Glomerular visceral epithelial cell (primary cell): ENCODE data around the gene UBXN6.

ENCODE experiments used
- DNase-seq: peaks from one replicate; pipeline ENCODE4 v3.0.0-alpha.2; 2016; ENCODE audit errors: extremely low spot score

Gene UBXN6

GRCh38 chr19:4457654-4458395 is at the start of gene UBXN6:
Gene UBXN6 (minus strand): TSS chr19:4457794. CDS start chr19:4457697, 97 bp downstream.
- DNase-seq, result peak; percentile 98

DNA sequence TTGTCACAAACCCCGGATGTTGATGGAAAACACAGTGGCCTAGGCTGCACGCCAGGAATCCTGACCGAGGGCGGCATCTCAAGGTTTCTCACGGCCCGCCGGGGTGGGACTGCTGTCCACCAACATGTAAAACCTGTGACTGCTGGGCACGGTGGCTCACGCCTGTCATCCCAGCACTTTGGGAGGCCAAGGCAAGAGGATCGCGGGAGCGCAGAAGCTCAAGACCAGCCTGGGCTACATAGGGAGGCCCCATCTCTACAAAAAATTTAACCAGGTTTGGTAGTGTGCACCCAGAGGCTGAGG is 49.5 kb upstream of the UBXN6 start:
- no peak for DNase-seq

GRCh38 chr19:4506449-4507149 is 49.0 kb upstream of the UBXN6 start:
- DNase-seq, result peak; percentile 58

GRCh38 chr19:4505570-4506448 is 48.2 kb upstream of the UBXN6 start:
- no peak for DNase-seq

DNA sequence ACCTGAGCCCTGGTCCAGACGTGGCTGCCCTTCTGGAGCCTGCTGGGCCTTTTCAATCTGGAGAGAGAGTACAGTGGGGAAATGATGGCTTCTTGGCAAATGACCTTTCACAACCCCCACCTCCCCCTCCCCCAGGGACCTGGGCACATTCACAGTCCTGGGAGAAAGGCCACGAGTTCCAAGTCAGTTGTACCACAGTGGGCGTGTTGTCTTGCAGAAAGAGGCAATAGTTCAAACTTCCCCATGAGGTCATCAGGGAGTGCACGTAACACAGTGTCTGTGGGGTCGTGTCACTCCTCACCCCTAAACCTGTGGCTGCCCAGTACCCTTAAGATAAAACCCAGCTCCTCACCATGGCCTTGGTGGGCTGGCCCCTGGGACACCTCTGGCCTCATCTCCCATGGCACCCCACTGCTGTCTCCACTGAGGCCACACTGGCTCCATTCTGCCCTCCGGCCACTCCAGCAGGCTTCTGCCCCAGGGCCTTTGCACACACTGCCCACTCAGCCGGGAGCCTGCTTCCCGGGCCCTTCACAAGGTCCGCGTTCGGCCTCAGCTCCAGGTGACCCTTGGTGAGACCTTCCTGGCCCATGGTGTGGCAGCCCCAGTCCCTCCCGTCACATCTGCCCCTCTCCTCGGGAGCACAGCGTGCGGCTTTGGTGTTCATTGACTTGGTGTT is 47.4 kb upstream of the UBXN6 start:
- DNase-seq, result no peak

- DNase-seq, result no peak
These were observed 46.7 kb upstream of the UBXN6 start for GRCh38 chr19:4504297-4504701.

DNA sequence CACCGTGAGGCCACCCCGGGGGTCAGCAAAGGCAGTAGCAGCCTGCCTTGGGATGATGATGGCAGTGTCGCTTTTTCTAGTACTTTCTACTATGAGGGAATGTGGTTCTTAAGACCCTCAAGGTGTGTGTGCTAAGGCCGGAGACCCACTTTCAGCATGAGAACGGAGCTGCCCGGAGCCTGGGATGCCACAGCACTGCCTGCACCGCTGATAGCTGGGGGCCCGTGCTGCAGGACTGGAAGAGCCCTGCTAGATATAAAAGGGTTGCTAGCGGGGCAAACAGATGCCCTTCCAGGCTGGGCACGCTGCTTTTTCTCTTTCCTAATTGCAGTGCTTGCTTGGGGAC is 46.2 kb upstream of the UBXN6 start:
- no peak for DNase-seq

DNA sequence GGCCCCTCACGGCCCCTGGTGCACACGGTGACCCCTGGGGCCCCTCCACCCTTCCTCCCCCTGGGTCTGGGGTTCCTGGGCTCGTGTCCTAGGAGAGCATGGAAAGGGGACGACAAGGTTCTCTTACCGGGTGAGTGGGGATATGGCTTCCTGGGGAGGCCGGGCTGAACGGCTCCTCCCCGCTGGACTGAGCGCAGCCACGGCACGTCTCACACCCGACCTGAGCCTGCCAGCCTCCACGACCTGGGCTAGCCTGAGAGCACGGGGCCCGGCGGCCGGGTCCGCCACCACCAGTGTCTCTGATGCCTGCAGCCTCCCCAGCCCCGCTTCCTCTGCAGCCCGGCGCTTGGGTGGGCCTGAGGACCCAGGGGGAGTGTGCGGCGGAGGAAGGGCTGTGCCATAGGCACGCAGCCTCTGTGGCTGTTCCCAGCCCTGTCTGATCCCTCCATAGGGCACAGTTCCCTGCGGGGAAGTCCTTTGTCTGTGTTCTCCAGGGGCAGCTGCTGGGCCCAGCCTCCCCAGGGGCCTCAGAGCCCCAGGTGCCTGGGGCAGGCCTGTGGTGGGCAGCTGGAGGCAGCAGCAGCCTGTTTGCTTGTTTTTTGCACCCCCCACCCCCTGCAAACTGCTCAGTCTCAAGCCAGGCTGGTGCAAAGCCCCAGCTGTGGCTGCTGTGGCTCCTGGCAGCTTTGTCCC is 45.7 kb upstream of the UBXN6 start:
- DNase-seq, result no peak

DNA sequence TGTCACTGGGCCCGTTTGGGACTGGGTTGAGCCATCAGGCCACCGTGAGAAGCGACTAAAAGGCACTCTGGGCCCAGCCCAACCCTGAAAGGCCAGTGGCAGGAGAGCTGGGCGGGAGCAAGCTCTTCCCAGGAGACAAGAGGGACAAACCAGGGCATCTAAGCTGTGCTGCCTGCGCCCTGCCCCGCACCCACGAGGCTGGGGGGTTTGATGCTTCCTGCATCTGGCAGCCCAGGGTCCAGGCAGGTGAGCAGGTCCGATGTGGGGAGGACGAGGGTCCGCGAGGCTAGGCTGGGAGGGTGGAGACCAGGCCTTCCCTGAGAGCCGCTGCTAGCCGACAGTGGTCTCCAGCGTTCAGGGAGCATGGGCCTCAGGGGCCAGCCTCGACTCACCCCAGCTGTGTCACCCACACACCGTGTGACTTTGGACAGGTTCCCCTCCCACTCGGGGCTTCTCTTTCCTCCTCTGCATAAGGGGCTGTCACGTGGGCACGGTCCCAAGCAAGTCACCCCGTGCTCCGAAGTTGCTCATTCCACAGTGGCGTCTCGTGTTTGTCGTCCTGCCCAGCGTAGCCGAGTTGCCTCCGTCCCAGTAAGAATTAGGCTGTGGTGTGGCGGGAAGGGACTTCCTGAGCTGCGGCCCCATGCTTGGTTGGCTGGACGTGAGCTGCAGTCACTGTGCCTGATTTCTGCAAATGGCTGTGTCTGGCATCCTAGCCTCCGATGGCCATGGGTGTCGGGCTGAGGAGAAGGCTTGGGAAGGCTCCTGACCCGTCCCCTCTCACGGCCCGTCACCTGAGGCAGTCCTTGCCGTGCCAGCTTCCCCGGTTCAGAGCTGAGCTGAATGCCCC is 44.9 kb upstream of the UBXN6 start:
- no peak for DNase-seq

GRCh38 chr19:4501691-4502090 is 44.1 kb upstream of the UBXN6 start:
- no peak for DNase-seq

DNA sequence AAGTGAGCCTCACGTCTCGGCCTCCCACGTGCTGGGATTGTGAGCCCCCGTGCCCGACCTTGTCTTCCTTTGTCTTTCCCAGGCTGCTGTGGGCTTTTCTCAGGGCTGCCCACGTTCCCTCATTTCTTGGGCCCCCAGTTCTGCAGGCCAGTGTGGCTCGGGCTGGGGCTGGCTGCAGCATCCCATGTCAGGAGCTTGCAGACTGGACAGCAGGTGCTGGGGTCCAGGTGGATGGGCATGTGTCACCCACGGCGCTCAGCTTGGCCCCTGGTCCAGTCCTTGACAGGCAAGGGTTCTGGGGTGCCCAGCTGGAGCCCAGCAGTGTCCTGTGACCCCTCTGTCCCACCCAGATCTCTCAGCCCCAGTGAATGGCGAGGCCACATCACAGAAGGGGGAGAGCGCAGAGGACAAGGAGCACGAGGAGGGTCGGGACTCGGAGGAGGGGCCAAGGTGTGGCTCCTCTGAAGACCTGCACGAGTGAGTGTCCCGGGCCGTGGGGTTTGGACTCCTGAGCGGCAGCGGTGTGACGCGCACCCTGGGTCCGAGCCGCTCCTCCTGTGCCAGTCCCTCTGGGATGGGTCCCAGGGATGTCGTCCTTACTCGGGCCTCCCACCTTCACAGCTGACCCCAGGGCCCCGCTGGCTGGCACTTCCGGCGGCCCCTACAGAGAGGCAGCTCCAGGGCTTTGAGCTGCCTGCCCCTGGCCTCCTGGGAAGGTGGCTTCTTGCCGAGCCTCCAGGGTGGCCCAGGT is 43.4 kb upstream of the UBXN6 start:
- no peak for DNase-seq

DNA sequence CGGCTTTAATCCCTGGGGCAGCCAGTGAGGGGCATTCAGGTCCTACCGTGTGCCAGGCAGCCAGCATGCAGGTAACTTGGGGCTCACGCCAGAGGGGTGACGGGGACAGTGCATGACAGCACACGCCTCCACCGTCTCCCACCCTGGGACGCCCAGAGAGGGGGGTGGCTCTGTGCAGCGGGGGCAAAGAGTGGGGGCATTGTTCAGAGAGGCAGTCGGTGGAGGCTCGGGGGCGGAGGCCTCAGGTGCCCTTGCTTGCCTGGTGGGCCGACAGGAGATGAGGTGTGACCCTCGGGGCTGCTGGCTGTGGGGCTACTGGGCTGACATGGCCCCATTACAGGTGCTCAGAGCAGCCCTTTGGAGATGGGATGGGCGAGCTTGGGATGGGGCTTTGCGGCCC is 42.3 kb upstream of the UBXN6 start:
- no peak for DNase-seq

DNA sequence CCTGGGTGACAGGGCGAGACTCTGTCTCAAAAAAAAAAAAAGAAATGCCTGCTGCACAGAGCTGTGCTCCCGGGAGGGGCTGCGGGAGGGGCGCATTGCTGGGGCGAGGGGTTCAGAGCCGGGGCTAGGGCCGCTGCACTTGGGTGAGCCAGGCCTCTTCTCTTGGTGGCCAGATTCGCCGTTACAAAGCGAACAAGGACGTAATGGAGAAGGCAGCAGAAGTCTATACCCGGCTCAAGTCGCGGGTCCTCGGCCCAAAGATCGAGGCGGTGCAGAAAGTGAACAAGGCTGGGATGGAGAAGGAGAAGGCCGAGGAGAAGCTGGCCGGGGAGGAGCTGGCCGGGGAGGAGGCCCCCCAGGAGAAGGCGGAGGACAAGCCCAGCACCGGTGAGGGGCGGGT is 41.7 kb upstream of the UBXN6 start:
- DNase-seq, result no peak

DNA sequence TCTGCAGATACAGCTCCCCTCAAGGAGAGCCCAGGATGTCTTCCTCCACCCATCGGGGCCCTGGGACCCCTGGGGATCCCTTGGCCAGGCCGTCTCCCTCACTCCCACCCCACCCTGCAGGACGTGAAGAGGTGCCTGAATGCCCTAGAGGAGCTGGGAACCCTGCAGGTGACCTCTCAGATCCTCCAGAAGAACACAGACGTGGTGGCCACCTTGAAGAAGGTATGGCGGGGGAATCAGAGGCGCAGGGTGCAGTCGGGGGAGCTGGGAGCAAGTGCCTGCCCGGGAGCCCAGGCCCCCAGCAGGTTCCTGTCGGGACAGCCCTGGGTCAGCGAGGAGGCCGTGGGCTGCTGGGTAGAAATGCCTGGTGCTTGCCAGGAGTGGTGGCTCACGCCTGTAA is 41.1 kb upstream of the UBXN6 start:
- no peak for DNase-seq

- DNase-seq, result no peak
These were observed 40.3 kb upstream of the UBXN6 start for GRCh38 chr19:4497770-4498389.

DNA sequence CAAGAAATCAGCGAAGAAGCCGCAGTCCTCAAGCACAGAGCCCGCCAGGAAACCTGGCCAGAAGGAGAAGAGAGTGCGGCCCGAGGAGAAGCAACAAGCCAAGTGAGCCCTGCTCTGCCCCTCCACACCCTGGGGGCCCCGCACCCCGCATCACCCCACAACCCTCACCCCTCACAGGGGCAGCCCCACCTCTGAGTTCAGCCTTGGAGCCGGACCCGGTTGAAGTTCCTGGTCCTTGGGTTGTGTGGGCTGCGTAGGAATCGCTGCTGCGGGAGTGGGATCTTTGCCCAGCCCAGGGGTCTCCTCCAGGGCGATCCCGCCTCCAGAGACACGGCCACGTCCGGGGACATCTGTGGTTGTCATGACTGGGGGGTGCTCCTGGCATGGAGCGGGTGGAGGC is 38.7 kb upstream of the UBXN6 start:
- DNase-seq, result no peak

GRCh38 chr19:4495471-4495870 is 37.9 kb upstream of the UBXN6 start:
- no peak for DNase-seq

DNA sequence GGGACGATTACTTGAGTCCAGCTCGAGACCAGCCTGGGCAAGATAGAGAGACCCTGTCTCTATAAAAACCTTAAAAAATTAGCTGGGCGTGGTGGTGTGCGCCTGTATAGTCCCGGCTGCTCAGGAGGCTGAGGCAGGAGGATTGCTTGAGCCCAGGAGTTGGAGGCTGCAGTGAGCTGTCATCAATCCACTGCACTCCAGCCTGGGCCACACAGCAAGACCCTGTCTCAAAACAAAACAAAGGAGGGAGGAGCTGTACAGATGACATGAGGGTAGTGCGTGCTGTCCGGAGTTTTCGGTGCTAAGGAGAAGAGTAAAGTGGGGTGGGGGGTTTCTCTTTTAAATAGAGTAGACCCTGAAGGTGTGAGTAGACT is 37.1 kb upstream of the UBXN6 start:
- DNase-seq, result no peak

GRCh38 chr19:4493929-4494690 is 36.5 kb upstream of the UBXN6 start:
- no peak for DNase-seq
